ENCODE results near the gene PHLDA3.
"Not testable (repeated sequence)": the region's sequence is repeated elsewhere in the genome, so short reads cannot be mapped to it uniquely, and the experiment has no call there.

Gene PHLDA3

DNA sequence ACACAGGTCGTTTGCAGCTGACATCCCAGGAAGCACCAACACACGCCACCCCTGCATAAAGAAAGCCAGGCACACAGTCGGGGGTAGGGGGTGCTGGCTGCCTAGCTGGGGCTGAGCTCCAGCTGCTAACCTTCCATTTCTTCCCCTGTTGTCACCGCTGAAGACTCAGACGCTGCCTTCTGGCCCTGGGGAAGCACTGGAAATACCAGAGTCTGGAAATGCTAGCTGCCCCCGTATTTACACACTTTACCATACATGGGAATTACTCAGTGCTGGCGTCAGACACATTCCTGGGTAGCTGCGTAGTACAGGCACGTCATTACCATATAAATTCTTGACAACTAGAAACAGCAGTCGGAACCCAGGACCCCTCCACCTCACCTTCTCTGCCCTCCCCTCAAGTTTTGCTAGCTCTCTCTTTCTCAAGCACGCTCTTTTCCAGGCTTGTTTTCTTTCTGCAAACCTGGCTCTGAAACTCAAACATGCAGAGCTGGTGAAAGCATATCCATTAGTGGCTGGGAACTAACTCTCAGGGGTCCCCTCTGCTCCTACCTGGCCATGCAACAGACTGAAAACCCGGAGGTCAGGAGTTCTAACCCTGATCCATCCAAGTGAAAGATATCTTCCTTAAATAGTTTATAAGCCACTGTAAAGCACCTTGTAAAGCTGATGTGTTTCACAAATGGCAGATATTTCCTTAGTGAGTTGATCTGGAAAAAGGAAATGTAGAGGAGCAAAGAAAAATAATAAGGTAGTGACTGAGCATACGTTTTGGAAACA is 34.6 kb upstream of the PHLDA3 start:
- peak; percentile 92 for DNase-seq (ENCODE audit: low spot score)

DNA sequence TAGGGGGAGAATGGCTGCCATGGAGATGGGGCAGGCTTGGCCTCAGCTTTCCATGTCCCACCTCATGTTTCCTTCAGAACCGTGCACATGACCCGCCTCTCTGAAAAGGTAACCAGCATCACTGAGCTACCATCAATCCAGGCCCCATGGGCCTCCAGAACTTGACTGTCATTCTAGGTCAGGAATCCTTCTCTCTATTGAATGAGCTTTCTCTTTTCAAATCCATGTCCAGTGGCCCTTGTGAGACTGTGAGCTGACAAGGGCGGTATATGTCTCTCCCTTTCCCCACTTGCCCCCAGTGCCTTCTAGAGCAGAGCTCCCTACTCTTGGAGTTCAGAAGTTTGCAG is 33.5 kb upstream of the PHLDA3 start:
- no peak for DNase-seq (ENCODE audit: low spot score)

DNA sequence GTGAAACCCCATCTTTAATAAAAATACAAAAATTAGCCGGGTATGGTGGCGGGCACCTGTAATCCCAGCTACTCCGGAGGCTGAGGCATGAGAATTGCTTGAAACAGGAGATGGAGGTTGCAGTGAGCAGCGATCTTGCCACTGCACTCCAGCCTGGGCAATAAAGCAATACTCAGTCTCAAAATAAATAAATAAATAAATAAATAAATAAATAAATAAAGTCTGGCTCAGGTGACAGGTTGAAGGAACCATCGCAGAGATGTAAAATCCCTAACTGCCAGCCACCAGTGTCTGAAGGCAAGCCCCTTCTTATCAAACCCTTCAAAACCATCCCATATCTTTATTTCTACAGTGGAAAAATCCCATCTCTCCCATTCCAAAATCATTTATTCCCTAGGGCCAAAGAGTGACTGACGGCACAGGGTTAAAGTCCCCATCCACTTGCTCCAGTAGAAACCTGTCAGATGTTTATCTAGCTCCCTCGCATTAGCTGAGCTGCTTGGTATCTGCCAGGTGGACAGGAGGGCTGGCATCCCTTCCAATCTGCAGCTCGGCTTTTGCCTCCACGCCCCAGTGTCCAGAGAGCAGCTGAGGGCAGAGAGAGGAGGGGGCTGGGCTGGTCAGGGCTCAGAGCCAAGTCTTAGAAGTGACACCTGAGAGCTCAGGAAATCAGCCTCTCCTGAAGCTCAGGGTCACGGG is 33.0 kb upstream of the PHLDA3 start:
- DNase-seq (ENCODE audit: low spot score), result no peak

DNA sequence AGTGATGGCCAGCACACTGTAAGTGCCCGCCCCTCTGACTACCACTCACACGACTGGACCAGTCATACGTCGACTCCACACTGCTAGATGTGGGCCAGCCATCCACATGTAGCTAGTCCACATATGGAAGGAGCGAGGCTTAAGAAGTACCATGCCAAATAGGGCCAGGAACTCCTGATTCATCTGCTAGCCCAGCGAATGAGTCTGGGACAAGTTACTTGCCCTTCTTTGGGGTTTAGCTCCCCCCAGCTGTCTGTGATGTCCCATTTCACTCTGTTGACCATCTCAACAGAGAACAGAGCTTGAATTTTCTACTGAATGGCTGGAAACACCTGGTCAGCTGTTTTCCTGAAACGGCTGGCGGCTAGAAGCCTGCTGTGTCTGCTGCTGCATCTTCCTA is 32.2 kb upstream of the PHLDA3 start:
- no peak for DNase-seq (ENCODE audit: low spot score)

DNA sequence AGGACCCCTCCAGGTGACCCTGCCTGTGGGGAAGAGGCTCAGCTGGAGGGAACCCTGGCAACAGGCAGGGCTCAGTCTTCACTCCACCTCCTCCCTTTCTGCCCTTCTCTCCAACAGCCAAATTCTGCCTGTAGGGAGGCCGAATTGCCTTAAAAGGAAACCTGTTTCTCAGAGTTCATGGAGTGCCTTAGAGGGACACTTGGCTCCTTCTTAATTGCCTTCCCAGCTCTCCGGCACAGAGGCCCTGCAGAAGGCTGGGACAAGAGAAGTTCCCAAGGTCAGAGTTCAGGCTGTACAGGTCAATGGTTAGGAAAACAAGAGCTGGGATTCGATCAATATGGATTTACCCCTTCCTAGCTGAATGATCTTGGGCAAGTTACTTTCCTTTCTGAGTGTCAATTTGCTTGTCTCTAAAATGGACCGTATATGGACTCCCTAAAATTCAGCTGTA is 31.7 kb upstream of the PHLDA3 start:
- no peak for DNase-seq (ENCODE audit: low spot score)

DNA sequence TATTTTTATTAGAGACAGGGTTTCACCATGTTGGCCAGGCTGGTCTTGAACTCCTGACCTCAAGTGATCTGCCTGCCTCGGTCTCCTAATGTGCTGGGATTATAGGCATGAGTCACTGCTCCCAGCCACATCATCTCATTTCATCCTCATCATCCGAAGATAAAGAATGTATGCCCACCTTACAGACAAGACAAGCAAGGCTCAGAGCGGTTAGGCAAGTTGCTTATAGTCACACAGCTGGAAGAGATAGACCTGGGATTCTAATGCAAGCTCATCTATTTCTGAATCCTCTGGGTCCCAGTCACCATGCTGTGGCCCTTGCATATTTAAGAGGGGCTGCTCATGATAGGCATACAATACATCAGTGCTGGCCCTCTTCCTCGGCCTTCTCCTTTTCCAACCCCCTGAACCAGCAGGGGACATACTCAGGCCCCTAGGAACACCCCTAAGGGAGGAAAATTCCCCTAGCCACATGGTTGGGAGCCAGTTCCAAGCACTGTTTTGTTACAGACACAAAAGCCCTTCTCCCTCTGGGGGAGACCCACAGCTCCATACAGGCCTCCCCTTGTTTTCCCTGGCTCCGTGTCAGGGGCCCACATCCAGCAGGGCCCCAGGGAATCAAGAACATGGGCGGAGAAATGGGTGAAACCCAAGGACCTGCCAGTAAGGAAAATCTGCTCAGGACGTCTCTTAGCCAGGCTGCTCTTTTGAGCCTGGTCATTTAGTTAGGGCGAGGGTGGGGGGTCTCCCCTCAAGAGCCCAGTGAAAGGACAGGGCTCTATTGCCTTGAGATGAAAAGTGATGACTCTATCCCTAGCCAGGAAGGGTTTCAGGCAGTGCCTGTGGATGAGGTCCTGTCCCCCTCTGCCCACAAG is 31.0 kb upstream of the PHLDA3 start:
- no peak for DNase-seq (ENCODE audit: low spot score)

DNA sequence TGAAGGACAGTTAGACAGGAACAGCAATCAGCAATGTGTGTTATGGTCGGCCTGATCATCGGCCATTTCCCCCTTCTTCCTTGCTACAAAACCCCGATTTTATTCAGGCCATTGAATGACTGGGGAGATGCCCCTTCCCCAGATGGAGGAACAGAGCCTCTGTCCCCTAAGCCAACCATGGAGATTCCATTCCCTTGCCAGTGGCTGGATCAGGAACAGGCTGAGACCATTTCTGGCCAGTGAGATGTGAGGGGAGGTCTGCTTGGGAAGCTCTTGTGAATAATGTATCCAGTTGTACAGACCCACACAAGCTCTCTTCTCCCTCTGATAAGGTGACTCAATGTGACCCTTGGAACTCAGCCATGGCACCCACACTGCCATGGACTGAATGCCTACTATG is 30.2 kb upstream of the PHLDA3 start:
- no peak for DNase-seq (ENCODE audit: low spot score)

DNA sequence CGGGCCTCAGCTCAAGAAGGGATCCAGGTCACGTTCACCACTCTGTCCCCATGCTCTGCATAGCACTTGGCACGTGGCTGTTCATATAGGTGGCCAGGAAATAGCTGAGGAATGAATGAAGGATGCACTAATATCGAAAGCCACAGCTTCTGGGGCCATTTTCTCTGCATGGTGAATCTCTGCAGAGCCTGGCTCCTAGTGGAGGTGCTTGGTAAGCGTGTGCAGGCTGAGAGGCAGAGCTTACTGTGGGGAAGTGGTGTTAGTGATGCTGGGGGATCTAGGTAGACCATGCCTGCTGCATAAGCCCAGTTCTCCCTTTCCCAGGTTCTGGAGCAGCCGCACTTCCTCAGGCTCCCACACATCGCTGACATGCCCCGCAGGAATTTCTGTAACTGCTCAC is 29.6 kb upstream of the PHLDA3 start:
- DNase-seq (ENCODE audit: low spot score), result no peak

DNA sequence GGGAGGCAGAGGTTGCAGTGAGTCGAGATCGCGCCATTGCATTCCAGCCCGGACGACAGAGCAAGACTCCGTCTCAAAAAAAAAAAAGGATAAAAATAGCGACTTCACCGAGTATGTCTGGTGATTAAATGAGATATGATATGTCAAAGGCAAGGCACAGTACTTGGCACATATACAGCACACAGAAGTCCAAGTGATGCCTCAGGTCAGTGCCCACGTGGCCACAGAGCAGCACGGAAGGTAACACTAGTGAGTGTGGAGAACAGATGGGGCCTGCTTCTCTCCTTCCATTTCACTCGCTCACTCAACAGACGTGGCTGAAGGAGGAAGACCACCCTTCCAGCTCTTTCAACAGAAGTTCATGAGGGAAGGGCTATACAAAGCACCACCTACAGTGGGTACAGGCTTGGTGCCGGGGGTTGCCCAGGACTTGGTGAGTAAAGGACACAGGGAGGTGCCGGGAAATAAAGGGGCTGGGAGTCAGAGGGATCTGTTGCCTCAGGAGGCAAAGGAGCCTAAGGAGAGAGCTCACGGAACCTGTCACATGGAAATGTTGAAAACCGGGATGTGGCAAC is 29.0 kb upstream of the PHLDA3 start:
- DNase-seq (ENCODE audit: low spot score), result no peak

DNA sequence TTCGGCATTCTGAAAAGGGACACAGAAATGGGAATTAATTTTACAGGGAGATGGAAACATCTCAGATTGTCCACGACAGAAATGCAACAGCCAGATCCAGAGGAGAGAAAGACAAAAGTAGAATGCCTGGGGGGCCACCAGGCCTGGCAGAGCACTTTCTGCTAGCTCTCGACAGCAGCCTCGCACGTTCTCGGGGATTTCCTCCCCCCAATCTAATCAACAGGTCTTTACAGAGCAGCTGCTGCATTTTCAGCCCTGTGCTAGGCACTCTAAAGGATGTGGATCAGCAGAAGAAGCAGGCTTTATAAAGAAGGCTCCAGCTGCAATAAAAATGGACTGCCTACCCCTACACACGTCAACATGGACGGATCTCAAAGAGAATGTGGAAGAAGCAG is 27.3 kb upstream of the PHLDA3 start:
- DNase-seq (ENCODE audit: low spot score), result no peak

DNA sequence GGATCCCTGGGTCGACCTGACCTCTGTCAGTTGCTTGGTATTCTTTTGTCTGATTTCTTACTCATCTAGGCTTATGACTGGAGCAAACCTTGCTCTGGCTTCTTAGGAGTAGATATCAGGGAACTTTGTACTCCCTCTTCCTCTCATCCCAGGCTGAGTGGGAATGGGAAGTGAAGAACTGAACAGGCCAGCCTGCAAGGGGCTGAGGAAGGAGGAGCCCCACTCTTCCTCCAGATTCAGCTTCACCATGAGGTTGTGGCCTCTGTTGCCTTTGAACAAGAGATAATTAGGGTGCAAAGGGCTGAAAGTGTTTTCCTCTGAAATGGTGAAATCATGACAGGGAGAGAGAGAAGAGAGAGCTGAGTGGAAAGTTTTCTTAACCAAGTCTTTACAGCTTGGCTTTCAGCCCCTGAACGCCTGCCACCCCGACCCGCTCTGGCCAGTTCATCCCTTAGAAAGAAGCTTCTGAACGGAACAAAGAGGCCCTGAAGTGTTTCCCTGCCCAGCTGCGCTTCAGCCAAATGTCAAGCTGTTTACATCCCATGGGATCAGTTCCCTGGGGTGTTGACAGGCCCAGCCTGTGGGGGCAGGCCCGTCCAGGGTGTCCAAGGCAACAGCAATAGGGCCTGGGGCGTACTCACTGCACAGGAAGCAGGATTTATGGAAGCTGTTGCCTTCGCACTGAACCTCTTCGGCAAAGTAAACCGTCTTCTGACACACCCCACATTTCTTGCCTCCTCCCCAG is 26.7 kb upstream of the PHLDA3 start:
- DNase-seq (ENCODE audit: low spot score), result no peak

DNA sequence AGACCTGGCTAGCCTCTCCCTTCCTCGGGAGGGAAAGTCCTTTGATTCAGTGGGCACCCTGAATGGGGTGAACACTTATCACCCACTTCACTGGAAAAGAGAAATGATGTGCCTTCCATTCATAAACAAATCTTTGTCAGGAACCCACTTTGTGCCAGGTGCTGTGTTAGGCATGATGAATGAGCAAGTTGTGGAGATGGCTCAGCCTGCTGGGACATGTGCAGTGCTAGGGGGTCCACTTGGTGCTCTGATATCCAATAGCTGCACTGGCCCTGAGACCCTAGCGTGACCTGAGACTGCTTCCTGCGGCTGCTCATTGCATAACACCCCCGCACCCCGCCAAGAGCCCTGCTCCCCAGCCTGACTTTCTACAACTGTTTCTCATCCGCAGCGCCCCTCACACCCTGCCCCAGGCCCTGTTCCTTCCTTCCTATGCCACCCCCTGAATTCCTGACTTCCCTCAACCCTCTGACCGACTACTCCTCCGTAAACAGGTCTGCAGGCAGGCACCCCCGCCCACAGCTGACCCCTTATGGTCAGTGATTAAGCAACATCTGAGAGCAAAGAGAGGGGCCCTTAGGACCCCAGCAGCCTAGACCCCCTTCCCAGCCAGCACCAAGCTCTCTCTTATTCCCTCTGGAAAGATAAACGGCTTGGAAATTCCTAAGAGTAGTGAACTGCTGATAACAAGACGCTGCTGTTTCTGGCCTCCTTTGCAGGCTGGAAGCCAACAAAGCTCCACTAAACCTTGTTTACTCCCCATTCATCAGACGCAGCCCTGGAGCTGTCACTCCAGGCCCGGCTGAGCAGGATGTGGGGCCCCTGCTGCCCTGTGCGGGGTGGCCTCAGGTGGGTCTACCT is 25.0 kb upstream of the PHLDA3 start:
- no peak for DNase-seq (ENCODE audit: low spot score)

DNA sequence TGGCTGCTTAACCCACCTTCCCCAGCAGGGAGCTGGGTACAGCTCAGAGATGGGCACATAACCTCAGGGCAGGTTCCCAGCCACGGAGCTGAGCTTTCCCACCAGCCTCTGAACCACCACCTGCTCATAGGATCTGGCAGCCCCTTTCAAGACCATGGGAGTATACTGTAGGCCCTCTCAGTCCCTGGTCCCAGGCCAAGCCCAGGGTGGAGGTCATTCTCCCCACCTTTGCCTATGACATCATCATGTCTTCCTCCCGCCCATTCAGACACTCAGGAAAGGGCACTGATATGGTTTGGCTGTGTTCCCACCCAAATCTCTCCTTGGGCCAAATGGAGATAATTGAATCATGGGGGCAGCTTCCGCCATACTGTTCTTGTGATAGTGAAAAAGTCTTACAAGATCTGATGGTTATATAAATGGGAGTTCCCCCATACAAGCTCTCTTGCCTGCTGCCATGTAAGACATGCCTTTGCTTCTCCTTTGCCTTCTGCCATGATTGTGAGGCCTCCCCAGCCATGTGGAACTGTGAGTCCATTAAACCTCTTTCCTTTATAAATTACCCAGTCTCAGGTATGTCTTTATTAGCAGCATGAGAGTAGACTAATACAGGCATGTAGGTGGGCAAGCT is 24.2 kb upstream of the PHLDA3 start:
- DNase-seq (ENCODE audit: low spot score), result not testable (repeated sequence)

DNA sequence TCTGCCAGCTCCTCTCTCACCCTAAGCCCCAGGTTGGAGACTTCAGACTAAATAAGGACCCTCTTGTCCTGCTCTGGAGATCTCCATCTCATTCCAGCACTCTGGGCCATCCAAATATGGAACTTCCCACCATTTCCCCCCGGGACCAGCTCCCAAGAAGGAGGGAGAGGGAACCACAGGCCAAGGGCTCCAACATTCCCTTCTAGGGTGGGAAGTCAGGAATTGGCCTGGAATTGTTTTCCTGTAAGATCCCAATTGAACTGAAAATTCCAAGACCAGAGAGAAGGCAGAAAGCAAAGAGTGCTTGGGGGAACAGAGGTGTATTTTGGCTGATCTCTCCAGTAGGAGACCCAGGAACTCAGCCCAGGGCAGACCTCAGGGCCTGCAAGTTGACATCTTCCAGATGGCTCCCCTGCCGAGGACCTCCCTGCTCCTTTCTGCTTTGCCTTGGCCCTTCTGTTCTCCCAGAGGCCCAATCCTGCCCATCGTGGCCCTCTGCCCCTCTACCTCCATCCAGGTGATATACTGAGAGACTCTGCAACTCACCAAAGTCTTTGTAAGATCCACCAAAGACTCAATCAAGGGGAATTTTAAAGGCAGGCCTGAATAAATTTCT is 23.0 kb upstream of the PHLDA3 start:
- DNase-seq (ENCODE audit: low spot score), result no peak

DNA sequence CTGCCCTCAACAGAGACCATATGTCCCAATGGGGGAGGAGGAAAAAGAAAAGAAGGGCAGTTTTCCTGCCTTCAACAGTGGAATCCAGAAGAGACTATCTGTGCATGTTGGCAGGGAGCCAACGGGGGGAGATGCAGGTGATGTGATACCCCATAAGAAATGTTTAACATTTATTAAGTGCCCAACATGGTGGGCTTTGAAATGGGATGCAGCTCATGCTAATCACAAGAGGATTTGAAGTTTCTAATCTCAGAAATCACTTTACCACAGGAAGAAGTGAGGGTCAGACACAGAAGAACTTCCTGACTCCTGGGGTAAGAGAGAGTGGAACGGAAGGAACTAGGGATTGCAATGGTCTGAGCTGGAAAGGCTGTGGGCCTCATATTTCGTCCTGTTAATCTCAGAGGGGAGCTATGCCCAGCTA is 21.7 kb upstream of the PHLDA3 start:
- DNase-seq (ENCODE audit: low spot score), result peak; percentile 48

DNA sequence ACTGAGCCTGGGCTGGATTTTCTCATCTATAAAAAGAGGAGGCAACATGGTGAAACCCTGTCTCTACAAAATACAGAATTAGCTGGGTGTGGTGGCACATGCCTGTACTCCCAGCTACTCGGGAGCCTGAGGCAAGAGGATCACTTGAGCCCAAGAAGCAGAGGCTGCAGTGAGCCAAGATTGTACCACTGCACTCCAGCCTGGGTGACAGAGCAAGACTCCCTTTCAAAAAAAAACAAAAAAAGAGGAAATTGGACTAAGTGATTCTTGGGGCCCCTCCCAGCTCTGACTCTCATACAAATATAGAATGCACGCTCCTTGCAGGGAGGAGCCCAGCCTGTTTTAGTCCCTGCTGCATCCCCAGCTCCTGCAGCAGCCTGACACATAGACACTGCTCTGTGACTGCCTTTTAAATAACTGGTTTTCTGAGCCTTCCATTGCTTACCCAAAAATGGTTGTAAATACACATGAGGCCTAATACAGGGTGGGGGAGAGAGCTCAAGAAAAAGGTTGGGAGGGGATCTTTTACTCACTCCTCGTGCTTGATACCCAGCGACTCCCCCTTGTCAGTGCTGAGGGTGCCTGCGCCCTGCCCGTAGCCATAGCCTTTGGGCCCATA is 20.8 kb upstream of the PHLDA3 start:
- no peak for DNase-seq (ENCODE audit: low spot score)

DNA sequence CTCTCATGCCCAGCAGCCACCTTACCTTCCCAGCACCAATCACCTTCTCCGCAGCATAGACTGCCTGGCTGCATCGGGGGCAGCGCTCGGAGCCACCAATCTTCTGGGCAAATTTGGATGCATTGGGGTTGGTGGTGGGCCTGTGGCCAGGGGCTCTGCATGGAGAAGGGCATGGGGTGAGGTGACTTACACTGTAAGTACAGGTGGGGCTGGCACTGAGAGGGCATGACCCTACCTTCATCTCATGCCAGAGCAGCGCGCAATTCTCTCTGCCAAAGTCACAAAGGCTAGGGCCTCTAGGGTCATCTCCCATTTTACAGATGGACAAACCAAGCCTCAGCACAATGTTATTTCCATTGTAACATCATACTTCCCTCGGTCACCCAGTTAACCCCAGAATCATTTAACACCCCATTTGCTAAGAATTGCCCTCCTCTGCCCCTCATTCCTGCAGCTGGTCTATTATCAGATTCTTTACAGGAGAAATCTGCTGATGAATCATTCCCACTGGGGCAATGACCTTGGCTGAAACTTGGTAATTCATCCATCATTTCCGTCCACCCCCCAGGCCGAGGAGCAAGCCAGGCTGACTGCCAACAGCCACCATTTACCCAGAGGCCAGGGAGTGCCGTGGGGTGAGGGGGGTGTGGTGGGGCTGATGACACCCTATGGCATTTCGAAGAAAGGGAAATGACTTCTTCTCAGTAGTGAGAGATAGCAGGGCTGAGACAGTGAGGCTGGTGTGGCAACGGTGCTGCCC is 20.0 kb upstream of the PHLDA3 start:
- DNase-seq (ENCODE audit: low spot score), result peak; percentile 94

DNA sequence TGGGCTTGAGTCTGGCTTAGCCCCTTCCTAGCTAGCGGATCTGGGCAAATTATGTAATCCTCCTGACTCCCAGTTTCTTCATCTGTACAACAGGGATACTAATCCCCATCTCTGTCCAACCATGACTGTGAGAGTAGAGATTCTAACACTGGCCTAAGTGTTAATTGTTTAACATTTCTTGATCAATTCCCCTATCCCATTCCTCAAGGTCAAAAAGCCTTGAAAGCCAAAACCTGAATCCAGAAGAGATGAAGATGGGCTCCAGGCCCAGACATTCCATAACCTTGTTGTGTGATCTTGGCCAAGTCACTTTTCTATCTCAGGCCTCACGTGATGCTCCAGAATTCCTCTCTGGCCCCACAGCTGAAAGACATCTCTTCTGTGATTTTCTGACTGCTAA is 18.8 kb upstream of the PHLDA3 start:
- no peak for DNase-seq (ENCODE audit: low spot score)

DNA sequence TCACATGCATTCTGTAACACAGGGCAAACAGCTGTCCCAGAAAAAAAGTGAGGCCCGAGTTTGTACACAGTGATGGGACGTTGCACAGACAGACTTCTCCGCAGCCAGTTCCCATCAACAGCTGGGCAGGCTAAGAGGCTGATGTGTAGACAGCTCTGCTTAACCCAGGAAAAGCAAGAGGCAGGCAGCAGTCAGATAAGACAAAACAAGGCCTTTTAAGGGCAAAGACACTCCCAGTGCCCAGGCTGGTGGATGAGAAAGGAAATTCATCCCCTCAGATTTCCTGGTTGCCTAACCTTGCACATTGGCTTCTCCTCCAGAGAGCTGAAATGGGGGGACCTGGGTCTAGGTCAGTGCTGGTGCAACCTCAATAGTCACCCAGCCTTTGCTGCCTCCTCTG is 17.2 kb upstream of the PHLDA3 start:
- no peak for DNase-seq (ENCODE audit: low spot score)
